ENCODE measurements around the gene SOWAHA.

- TF ChIP-seq GATA1 (IDR thresholded peaks at IDR 0.05; ENCODE audit: low read depth, low read length), result no peak
- TF ChIP-seq POLR2A (IDR thresholded peaks at IDR 0.05; ENCODE audit: low read length), result no peak
These were observed 34.2 kb upstream of the SOWAHA start for GRCh38 chr5:132778856-132779255.
